NB4 (cell line): Measurements from ENCODE around the gene RAD52.

Experiments used
- POLR2A ChIP-seq: IDR thresholded peaks from 2 replicates; pipeline ENCODE4 v1.6.1; 2011; ENCODE audit warnings: mild to moderate bottlenecking; ENCODE audit not compliant: insufficient read length; ENCODE audit errors: extremely low read depth
- TF ChIP-seq, protein P1 (sequence below): IDR thresholded peaks from one replicate; pipeline ENCODE4 v1.5.1; 2012; ENCODE audit warnings: low read depth, low read length

DNA sequence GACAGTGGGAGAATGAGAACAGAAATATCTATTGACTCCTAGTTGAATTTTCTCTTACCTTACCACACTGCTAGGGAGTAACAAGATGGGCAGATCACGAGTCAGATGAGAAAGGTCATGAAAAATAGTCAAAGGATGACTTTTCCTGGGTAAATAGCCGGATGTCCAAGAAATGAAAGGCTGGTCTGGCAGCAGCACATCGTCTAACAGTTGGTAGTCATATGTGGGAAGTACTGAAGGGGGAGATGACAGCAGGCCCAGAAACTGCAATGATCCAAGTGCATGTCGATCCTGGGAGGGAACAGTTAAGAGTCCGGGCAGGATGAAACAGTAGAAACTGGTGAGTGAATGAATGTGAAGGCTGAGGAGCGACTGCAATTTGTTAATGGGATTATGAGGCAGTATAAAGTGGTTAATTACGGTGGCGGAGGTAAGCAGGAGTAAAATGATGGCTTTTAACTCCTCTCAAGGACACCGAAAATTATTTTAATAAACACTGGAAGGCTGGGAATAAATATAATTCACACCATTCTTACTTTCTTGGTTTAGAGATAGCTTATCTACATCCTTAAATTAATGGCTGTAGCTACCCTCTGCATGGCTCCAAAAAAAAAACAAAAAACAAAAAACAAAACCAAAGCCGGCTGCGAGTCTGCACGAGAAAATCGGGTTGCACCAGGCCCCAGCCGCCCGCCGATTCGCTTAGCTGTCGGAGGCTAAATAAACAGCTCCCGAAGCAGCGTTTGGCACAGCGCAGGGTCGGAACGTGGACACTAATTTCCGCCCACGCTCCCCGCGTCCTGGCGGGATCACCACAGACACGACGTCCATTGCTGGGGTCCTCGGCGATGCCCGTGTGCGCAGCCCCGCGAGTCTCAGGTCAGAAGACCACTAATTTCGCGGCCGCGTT, 40.5 kb upstream of the RAD52 start:
- TF ChIP-seq, protein P1, sequence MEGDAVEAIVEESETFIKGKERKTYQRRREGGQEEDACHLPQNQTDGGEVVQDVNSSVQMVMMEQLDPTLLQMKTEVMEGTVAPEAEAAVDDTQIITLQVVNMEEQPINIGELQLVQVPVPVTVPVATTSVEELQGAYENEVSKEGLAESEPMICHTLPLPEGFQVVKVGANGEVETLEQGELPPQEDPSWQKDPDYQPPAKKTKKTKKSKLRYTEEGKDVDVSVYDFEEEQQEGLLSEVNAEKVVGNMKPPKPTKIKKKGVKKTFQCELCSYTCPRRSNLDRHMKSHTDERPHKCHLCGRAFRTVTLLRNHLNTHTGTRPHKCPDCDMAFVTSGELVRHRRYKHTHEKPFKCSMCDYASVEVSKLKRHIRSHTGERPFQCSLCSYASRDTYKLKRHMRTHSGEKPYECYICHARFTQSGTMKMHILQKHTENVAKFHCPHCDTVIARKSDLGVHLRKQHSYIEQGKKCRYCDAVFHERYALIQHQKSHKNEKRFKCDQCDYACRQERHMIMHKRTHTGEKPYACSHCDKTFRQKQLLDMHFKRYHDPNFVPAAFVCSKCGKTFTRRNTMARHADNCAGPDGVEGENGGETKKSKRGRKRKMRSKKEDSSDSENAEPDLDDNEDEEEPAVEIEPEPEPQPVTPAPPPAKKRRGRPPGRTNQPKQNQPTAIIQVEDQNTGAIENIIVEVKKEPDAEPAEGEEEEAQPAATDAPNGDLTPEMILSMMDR, result no peak
- TF ChIP-seq POLR2A, result no peak
